Activated CD4-positive, alpha-beta T cell treated with anti-CD3 and anti-CD28 coated beads, Interleukin-2, amount 50 U/mL, for 16 hours (primary cell): ENCODE results near the gene DBH.

ENCODE experiments used
- DNase-seq: peaks from one replicate; pipeline ENCODE4 v3.0.0-alpha.2; 2020

Gene DBH

DNA sequence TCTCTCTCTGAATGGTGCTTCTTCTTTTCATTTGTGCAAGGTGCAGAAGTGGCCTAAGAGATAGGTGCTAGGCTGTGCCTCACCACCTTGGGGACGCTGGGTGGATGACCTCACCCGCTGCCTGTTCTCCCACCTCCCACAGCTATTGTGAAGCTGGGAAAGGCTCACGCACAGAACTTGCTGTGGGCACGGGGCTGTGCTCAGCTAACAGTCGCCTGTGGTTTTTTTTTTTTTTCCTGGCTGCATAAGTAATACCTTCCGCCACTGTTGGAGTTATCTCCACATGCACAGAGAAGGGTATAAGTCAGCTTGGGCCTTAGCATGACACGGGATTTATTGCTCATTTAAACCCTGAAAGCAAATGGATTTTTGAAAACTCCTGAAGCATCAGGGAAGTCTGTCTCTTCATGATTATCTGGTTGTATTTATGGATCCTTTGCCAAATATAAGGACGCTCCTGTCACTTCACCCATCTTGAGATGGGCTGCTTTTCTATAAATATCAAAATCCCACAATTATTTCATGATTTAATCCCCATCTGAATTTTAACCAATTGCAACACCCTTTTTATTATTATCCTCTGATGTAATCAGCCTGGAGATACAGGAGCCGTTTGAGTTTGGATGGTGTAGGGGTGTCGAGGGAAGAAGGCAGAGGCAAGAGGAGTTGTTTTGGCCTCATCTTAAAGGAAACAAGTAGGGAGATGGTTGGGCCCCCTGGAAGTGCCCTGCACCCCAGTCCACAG, 9.0 kb downstream of the DBH start:
- DNase-seq, result no peak

DNA sequence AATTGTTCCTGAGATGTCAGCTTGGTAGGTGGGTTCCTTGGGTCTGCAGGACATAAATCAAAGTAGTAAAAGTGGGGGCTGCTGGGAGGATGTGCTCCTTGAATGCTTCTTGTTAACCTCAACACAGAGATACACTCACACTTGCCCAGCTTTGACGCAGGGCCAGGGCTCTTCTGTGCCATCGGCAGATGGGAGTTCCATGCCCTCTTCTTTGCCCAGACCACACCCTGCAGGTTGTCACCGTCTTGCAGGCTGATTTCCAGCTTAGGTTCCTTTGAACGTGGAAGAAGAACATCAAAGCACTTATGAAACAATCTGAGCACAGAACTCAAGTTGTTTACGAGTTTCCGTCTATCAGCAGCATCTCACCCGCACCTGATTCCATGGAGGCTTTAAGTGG, 11.0 kb downstream of the DBH start:
- DNase-seq, result no peak

- no peak for DNase-seq
Observed at GRCh38 chr9:133647765-133648469, 11.8 kb downstream of the DBH start.

DNA sequence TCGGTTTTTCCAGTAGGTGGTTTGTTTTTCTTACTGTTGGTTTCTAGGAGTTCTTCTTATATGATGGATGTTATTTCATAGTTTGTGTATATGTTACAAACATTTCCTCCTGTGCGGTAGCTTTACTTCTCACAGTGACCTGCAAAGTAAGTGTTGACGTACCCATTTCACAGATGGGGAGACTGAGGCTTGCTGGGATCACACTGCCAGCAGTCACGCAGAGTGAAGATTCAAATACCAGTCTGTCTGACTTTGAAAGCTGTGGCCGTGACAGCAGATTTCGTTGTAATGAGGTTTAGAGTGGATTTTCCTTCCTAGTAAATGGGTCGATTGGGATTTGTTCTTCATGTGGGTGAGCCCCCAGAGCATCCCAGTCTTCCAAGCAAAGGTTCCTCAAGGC, 13.0 kb downstream of the DBH start:
- DNase-seq, result no peak

DNA sequence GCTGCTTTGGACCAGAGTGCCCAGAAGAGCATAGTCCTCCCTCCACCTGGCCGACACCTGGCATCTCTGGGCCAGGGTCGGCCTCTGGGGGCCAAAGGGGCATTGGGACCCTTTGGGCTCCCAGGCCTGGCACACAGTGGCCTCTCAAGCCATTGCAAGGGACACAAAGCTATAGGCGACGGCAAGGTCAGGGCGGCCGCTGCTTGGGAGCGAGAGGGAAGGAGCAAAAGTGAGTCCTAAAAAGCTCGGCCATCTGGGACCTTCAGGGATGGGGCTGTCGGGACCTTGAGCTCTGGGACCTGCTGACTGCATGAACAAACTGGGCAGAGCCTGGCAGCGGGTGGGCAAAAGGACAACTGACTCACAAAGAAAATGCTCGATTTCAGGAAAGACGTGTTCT, 13.9 kb downstream of the DBH start:
- DNase-seq, result no peak

GRCh38 chr9:133653638-133654037, 17.5 kb downstream of the DBH start:
- no peak for DNase-seq

DNA sequence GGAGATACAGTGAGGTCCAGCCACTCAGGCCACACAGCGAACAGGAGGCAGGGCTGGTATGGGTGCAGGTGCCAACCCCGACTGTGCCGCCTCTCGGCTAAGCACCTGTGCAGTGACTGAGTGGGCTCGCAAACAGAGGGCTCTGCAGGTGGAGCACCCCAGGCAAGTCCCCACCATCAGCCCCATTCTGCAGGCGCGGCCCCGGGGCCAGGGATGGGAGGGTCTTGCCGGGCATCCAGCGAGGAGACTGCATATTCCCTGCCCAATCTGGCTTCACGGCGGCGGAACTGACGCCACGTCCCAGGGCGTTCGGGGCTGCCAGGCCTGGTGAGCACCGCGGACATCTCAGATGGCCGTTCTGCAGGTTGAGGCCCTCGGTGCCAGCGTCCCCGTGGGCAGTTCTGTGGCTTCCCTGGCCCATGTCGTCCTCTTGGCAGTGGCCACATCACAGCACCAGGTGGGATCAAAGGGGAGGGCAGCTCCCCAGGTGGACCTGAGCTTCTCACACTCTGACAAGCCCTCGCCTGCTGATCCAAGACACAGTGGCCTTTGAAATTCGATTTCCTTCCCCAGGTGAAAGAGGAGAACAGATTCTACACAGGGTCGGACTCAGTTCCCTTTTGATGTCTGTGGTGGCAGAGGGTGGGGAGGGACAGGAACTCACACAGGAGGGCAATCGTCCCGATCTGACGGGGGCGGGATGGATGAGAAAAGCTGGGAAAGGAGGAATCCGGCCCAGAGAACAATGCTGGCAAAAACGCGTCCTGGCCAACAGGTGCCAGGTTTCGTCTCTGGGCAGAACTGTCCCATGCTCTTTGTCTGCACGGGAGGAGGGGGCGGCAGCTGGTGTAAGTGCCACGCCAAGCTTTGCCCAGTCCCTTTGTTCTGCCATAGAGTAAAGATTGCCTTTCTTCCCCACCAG, 18.8 kb downstream of the DBH start:
- no peak for DNase-seq

- no peak for DNase-seq
Observed at GRCh38 chr9:133655701-133656100, 19.5 kb downstream of the DBH start.

- no peak for DNase-seq
Observed at GRCh38 chr9:133656211-133657119, 20.3 kb downstream of the DBH start.

DNA sequence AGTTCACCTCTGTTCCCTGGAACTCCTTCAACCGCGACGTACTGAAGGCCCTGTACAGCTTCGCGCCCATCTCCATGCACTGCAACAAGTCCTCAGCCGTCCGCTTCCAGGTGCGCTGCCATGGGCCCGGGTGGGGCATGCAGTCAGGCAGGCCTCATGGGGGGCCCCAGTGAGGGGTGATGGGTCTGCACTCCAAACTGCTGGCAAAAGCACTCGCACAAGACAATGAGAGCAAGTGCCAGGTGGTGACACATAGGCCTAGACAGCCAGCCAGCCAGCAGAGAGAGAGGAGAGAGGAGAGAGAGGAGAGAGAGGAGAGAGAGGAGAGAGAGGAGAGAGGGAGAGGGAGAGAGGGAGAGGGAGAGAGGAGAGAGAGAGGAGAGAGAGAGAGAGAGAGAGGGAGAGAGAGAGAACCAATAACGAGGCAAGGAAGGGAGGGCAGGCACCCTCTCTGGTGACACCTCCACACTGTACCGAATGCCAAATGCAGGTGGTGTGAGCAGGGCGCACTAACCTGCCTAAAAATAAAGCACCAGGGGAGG, 21.0 kb downstream of the DBH start:
- no peak for DNase-seq

GRCh38 chr9:133658442-133659431, 22.6 kb downstream of the DBH start:
- no peak for DNase-seq

DNA sequence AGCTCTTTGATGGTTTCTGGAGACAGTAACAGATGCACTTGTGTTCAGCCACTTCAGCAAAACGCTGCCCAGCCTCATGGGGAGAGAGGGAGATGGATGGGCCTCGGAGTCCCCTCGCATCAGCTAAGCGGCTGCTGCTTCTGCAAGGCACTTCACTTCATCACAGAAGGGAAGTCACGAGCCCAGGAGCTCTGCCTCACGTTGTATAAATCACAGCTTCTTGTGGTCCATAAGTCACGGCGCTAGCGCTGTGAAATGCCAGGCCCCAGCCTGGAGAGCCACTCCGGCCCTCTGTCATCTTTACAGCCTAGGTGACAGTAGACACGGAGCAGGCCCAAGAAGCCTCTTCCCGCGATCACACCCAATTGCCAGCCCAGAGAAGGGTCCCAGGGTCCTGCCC, 23.4 kb downstream of the DBH start:
- no peak for DNase-seq

GRCh38 chr9:133661846-133662540, 25.8 kb downstream of the DBH start:
- DNase-seq, result no peak

- no peak for DNase-seq
Observed at GRCh38 chr9:133664173-133665050, 28.2 kb downstream of the DBH start.

DNA sequence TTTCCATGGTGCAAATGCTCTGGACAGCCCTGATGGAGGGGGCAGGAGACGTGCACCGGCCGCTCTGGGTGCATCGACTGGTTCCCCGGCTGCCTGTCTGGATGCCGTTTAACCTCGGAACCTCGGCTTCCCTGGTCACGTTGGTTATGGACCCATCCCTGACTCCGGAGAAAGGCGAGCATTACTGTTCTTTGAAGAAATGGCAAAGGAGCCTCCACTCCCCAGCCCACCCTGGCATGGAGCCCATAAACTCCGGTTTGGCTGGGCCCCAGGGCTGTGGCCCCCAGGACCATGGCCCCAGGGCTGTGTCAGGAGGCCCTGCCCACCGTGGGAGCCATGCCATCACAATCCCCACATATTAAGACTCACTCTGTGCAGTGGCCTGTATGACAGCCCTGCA, 28.9 kb downstream of the DBH start:
- no peak for DNase-seq

- no peak for DNase-seq
Observed at GRCh38 chr9:133665535-133665934, 29.4 kb downstream of the DBH start.

DNA sequence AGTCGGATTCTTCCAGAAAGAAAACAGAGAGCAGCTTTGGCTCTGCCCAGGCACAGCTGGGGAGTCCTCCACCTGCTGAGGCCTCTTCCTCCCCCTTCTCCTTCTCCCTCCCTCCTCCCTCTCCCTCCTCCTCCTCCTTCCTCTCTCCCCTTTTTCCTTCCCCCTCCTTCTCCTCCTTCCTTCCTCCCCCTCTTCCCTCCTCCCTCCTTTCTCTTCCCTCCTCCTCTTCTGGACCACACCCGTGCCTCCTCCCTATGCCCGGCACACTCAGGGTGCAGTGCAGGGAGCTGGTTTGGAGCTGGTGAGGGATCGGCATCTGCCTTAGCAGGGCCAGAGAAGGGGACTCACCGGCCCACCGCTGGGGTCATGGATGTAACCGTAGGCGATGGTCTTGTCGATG, 30.2 kb downstream of the DBH start:
- no peak for DNase-seq

- no peak for DNase-seq
Observed at GRCh38 chr9:133666845-133667244, 30.7 kb downstream of the DBH start.

DNA sequence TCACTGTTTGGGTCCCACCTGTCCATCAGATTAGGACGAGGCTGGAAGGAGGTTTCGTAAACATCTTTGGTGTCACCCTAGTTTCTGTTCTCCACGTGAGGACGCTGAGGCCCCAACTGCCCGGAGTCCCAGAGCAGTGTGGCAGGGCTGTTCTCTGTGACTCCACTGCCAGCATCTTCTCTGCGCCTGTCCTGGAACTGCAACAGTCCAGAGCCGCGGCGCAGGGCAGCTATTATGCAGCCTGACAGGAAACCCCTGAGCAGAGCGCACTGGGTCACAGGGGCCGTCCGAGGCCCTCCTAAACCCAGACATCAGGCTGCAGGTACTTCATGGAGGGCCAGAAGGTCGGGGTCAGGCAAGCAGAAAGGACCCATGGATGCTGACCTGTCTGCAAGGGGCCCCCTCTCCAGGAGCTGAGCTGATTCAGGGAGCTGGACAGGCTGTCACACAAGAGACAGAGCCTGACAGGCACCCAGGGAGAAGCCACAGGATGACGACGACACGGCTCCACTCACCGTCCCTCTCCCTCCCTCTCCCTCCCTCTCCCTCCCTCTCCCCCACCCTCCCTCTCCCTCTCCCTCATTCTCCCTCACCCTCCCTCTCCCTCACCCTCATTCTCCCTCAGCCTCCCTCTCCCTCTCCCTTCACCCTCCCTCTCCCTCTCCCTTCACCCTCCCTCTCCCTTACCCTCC, 31.7 kb downstream of the DBH start:
- no peak for DNase-seq
